ENCODE results near the gene PRKCH.

- TF ChIP-seq CTCF (IDR thresholded peaks at IDR 0.05) (no peak), POLR2A (IDR thresholded peaks at IDR 0.05) (no peak)
Measured at GRCh38 chr14:61409782-61410181, 88.4 kb downstream of the PRKCH start.
